C4-2B (cell line): ENCODE data around the gene NEK8.

Source experiments
- H3K27ac ChIP-seq: fragments of 450-650 bp; 2 replicates; pipeline ENCODE4 v1.5.1; 2017
- CTCF ChIP-seq: fragments of 450-650 bp; conservative IDR thresholded peaks from 2 replicates; pipeline ENCODE4 v1.5.1; 2017; ENCODE audit warnings: mild to moderate bottlenecking
- ZFX ChIP-seq: fragments of 450-650 bp; IDR thresholded peaks from 2 replicates; pipeline ENCODE4 v1.6.1; 2017

NEK8 gene

GRCh38 chr17:28716740-28717577 lies 11.6 kb upstream of the NEK8 start:
- H3K27ac ChIP-seq: no peak overlapping the region
- no peak for TF ChIP-seq ZFX
- TF ChIP-seq CTCF: no peak

- TF ChIP-seq CTCF: no peak
- TF ChIP-seq ZFX: no peak
- H3K27ac ChIP-seq: peak within 1 kb of the TSS; percentile 98
Observed at GRCh38 chr17:28717578-28718332, 10.8 kb upstream of the NEK8 start, which contains the start of gene RAB34. RAB34 (minus strand) TSS chr17:28717868; CDS start chr17:28717266, 602 bp downstream.

GRCh38 chr17:28718333-28719020 lies 10.1 kb upstream of the NEK8 start:
- H3K27ac ChIP-seq: peak overlapping the region; percentile 98
- TF ChIP-seq CTCF: no peak
- TF ChIP-seq ZFX: no peak

GRCh38 chr17:28719021-28719433 lies 9.6 kb upstream of the NEK8 start:
- H3K27ac ChIP-seq: peak overlapping the region; percentile 98
- TF ChIP-seq ZFX (no peak), CTCF (no peak)

- H3K27ac ChIP-seq: peak overlapping the region; percentile 98
- peak; percentile 64; the same call in 1 of the 2 replicates for TF ChIP-seq ZFX
- TF ChIP-seq CTCF: no peak; the same call in 1 of the 2 replicates
Observed at GRCh38 chr17:28720247-28720996, 8.2 kb upstream of the NEK8 start.

- peak overlapping the region; percentile 98 for H3K27ac ChIP-seq
Observed at GRCh38 chr17:28720997-28721329, 7.6 kb upstream of the NEK8 start.

- peak overlapping the region; percentile 98 for H3K27ac ChIP-seq
- TF ChIP-seq ZFX: no peak
- TF ChIP-seq CTCF: no peak
Observed at GRCh38 chr17:28722417-28723158, 6.0 kb upstream of the NEK8 start.
